Activated CD8-positive, alpha-beta memory T cell treated with anti-CD3 and anti-CD28 coated beads, Interleukin-2, amount 50 U/mL, for 24 hours (primary cell): ENCODE results near the gene NUDCD3.

Experiments used
- DNase-seq: peaks from one replicate; pipeline ENCODE4 v3.0.0-alpha.2; 2020; ENCODE audit errors: extremely low read depth

NUDCD3 gene

GRCh38 chr7:44477938-44478337 is 12.5 kb downstream of the NUDCD3 start:
- DNase-seq = no peak

DNA sequence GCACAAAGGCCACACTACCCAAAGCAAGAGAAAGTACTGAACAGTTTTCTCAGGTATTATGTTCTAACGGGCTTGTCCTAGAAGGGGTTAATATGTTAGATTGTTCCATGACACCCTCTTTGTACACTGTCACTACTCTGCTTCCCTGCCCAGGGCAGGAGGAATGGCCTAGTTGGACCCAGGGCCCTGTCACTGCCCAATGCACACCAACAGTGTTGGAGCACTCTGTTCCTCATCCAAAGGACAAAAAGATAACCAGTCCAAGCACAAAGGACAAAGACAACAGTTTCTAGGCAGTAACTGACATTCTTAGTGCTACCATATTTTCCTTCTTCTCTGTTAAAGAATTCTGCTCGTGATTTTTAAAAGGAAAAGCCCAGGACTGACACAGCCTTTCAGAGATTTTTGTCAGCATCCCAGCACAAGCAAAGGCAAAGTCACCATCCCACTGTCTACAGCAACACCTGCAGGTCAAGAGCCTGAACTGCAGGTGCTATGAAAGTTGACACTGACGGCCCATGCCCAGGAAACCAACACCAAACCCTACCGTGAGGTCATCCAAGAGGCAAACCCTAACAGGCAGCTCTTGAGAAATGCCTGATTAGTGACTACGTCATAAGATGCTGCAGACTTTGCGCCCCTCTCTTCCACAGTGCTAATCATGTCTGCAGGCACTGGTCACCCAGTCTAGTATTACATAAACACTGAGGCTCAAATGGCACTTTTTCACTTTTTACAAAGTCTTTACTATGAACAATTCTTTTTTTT is 13.2 kb downstream of the NUDCD3 start:
- no peak for DNase-seq

GRCh38 chr7:44476313-44476712 is 14.1 kb downstream of the NUDCD3 start:
- DNase-seq = no peak

GRCh38 chr7:44473295-44473694 is 17.2 kb downstream of the NUDCD3 start:
- no peak for DNase-seq

GRCh38 chr7:44472843-44473242 is 17.6 kb downstream of the NUDCD3 start:
- DNase-seq = no peak

- DNase-seq = no peak
These were observed 18.6 kb downstream of the NUDCD3 start for GRCh38 chr7:44471850-44472249.

DNA sequence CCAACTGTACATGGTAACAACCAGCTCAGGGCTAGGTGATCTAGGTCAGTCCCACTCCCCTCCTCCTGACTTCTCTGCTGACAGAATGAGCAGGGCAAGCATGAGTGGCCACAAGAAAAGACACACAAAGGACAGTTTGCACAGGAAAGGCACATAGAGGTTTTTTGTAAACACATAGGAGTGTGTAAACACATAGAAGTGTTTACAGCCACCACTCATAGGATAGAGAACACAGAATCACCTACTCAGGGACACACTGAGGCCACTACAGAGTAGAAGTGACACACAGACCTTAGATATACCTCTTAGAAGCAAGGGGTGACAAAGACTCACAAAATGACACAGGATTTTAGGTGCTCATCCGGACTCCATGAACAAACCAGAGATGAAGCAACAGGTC is 19.0 kb downstream of the NUDCD3 start:
- DNase-seq = no peak

GRCh38 chr7:44470628-44471245 is 19.7 kb downstream of the NUDCD3 start:
- DNase-seq = no peak

DNA sequence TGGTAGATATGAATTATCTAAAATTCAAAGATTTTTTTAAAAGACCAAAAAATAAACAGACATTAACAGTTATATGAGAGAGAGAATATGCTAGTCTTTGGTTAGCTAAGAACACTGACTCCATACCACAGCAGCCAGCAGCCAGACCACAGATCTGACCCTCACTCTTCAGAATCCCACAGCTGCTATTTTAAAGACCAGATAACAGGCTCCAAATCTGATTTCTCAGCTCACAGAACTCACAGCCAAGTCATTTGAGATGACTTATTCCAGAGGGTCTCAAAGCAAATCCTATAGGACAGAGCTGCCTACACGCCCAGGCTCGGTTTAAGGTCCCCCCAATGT is 20.4 kb downstream of the NUDCD3 start:
- DNase-seq = no peak

DNA sequence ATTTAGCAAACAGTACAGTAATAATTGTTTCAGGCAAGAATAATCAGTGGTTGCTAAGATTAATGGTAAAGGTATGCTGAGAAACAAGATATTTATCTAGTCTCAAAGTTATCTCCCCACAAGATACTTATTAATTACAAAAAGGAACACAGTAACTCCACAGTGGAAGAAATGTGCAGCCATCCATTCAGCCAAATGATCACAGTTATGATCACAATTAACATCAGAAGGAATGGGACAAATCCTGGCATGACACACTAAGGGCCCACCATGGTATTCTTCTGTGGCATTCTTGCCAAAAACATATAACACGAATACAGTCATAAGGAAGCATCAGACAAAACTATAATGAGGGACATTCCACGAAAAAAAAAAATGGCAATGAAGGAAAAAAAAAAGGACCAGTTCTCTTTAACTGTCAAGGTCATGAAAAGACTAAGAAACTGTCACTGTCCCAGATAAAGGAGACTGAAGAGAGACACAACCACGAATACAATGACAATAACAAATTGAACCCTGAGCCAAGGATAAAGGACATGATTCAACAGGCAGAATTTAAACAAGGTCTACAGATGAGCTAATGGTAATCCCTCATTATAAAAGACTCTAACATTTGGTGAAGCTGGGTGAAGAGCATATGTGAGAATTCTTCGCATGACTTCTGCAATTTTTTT is 20.9 kb downstream of the NUDCD3 start:
- no peak for DNase-seq

DNA sequence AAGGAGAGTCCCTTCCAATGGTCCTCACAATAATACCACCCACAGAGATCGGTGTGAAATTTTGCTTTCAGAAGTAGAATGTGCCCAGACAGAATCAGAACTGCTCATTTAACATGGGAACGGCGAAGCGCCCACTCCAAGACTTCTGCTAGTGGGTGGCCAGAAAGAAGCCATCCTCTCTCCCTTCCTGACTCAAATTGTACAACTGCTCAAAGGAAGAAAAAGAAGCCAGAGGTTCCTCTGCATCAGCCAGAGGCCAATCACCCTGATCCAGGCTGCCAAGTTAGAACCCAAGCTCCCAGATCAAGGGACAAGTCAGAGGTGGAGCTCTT is 23.3 kb downstream of the NUDCD3 start:
- no peak for DNase-seq

GRCh38 chr7:44466300-44467216 is 23.9 kb downstream of the NUDCD3 start:
- DNase-seq = no peak

- no peak for DNase-seq
These were observed 25.0 kb downstream of the NUDCD3 start for GRCh38 chr7:44465490-44465889.

GRCh38 chr7:44463169-44463808 is 27.2 kb downstream of the NUDCD3 start:
- no peak for DNase-seq

DNA sequence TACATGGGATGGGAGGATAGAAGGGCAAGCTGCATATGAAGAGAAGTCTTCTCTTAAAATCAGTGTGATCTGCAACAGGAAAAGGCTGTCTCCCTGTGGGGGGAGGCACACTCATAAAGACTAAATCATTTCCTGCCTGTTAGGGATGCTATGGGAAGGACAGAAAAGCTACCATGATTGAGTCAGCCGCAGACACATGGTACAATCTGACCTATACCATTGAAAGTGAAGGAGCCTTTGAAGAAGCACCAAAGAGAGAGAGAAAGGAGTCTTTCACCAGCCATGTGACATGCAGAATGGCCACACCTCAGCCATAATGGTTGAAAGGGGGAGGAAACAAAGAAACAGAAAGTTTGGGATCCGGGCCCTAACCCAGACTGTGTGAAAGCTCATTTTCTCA is 29.1 kb downstream of the NUDCD3 start:
- no peak for DNase-seq

DNA sequence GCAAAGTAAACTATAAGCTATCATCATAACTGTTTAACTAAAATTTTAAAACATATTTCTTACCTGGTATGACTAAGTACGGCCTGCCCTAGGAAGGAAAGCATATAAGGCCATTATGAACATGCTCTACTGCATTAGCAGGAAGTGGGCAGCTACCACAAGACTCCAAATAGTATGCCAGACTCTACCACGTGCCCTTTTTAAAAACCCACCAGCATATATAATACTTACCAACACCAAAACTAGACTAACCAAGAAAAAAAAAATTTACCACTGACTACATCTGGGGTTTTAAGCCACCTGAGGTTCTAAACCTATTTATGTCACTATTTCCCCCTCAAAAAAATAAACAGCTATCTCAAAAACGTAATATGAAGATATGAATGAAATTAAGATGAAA is 30.1 kb downstream of the NUDCD3 start:
- peak; percentile 29 for DNase-seq

DNA sequence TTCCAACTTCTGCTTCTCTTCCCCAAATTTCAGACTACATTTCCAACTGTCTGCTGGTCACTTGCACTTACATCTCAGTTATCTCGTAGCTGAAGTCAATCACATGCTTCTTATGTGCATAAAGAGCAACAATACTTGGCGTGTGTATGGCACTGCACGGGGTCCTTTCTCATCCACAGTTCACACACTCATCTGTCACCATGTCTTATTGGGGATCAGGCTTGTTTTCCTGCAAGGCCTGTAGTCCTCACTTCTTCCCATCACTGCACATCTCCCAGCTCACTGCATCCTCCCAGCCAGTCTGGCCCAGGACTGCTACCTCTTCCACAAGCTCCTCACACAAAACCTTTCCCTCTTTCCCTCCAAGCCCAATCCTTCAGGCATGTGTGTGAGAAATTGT is 35.3 kb downstream of the NUDCD3 start:
- no peak for DNase-seq

GRCh38 chr7:44454348-44454747 is 36.1 kb downstream of the NUDCD3 start:
- no peak for DNase-seq

DNA sequence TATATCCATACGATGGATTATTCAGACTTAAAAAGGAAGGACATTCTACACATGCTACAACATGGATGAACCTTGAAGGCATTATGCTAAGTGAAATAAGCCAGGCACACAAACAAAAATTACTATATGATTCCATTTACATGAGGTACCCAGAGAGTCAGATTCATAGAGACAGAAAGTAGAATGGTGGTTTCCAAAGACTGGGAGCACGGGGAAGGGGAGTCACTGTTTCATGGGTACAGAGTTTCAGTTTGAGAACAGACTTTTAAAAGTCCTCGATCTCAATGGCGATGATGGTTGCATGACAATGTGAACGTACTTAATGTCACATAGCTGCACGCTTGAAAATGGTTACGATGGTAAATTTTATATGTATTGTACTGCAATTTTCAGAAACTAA is 39.3 kb downstream of the NUDCD3 start:
- DNase-seq = no peak

DNA sequence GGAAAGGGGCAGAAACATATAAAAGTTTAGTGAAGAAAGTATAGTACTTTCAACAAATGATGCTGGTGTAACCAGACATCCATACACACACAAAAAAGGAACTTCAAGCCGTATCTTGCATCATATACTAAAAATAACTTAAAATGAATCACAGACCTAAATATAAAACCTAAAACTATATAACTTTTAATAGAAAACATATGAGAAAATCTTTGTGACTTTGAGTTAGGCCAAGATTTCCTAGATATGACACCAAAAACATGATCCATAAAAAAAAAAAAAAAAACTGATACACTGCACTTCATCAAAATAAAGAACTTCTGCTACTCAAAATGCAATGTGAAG is 40.9 kb downstream of the NUDCD3 start:
- no peak for DNase-seq

- no peak for DNase-seq
These were observed 41.4 kb downstream of the NUDCD3 start for GRCh38 chr7:44448922-44449583.
